Right renal cortex interstitium (tissue), 3 donors: ENCODE measurements around the gene KCNH2. TPM values are rescaled to one million over a fixed set of nuclear protein-coding genes. Genes with fewer than 3 reads are reported as not detected.
"Not testable (repeated sequence)": the region's sequence is repeated elsewhere in the genome, so short reads cannot be mapped to it uniquely, and the experiment has no call there.

Source experiments
- DNase-seq, 3 donors: peaks; one replicate each; pipeline ENCODE4 v3.0.0-alpha.2; 2013; ENCODE audit warnings: low read depth in 3 of 3, low spot score in 2 of 3
- polyA plus RNA-seq, 3 donors: library from polyadenylated mRNA; unstranded; fragments of 120-200 nt; gene quantifications; one replicate each; pipeline ENCODE4 v1.2.1, GENCODE V29; 2013; ENCODE audit not compliant: insufficient read length in 3 of 3

The KCNH2 gene, protein sequence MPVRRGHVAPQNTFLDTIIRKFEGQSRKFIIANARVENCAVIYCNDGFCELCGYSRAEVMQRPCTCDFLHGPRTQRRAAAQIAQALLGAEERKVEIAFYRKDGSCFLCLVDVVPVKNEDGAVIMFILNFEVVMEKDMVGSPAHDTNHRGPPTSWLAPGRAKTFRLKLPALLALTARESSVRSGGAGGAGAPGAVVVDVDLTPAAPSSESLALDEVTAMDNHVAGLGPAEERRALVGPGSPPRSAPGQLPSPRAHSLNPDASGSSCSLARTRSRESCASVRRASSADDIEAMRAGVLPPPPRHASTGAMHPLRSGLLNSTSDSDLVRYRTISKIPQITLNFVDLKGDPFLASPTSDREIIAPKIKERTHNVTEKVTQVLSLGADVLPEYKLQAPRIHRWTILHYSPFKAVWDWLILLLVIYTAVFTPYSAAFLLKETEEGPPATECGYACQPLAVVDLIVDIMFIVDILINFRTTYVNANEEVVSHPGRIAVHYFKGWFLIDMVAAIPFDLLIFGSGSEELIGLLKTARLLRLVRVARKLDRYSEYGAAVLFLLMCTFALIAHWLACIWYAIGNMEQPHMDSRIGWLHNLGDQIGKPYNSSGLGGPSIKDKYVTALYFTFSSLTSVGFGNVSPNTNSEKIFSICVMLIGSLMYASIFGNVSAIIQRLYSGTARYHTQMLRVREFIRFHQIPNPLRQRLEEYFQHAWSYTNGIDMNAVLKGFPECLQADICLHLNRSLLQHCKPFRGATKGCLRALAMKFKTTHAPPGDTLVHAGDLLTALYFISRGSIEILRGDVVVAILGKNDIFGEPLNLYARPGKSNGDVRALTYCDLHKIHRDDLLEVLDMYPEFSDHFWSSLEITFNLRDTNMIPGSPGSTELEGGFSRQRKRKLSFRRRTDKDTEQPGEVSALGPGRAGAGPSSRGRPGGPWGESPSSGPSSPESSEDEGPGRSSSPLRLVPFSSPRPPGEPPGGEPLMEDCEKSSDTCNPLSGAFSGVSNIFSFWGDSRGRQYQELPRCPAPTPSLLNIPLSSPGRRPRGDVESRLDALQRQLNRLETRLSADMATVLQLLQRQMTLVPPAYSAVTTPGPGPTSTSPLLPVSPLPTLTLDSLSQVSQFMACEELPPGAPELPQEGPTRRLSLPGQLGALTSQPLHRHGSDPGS
- polyA plus RNA-seq, result 10 to 100 TPM; 13.2 to 14.6 (median 14.1) TPM

DNA sequence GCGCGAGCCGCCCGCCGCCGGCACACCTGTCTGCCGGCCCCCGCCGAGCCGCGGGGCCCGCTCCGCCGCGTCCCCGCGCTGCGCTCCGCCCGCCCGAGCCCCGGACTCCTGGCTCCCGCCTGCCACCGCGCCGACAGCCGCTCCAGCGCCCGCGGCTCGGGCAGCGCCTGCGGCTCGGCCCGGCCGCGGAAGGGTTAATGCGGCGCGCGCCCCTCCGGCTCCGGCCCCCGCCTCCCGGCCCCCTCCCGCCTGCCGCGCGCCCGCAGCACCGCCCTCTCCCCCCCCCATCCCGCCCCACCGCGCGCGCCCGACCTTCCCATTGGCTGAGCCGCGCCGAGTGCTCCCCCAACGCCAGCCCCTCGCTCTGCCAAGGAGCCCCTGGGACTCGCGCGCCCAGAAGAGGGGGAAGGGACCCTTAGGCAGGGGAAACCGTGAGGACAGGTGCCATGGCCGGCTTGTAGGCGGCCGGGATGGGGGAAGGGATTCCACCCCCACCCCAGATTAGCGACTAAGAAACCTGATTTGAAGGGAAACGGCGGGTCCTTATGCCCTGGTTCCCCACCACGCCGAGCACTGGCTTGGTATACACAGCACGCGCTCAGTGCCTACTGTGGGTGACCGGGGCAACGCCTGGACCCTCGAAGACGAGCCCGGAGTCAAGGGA is at the start of gene KCNH2:
KCNH2 (minus strand) TSS at position 196 of the 664 bp plus-strand sequence. CDS start 408 bp downstream, outside the sequence.
- DNase-seq, result no peak

DNA sequence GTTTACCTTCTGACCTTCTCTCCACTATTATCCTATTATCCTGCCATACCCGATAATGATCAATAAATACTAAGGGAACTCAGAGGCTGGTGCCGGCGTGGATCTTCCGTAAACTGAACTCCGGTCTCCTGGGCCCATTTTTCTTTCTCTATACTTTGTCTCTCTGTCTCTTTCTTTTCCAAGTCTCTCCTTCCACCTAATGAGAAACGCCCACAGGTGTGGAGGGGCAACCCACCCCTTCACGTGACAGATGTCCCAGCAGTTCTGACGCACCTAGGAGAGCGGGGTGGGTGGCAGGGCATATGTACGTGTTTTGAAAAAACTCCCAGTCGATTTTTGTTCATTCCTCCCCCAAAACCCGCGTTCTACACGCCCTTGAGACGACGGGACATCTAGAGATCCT is 49.6 kb upstream of the KCNH2 start:
- not testable (repeated sequence) for DNase-seq

DNA sequence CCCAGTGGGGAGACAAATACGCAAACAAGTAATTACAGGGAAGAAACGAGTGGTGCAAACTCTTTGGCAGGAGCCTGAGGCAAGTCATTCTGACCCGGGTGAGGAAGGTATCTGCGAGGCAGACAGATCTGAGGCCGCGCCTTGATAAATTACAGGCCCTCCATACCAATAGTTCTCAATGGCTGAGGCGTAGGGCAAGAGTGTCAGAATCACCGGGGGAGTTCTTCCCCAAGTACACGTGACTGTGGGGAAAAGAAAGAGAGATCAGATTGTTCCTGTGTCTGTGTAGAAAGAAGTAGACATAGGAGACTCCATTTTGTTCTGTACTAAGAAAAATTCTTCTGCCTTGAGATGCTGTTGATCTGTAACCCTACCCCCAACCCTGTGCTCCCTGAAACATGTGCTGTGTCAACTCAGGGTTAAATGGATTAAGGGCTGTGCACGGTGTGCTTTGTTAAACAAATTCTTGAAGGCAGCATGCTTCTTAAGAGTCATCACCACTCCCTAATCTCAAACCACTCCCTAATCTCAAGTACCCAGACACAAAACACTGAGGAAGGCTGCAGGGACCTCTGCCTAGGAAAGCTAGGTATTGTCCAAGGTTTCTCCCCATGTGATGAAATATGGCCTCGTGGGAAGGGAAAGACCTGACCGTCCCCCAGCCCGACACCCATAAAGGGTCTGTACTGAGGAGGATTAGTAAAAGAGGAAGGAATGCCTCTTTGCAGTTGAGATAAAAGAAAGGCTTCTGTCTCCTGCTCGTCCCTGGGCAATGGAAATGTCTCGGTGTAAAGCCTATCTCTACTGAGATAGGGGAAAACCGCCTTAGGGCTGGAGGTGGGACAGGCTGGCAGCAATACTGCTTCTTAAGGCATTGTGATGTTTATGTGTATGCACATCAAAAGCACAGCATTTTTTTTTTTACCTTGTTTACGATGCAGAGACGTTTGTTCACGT is 48.9 kb upstream of the KCNH2 start:
- not testable (repeated sequence) for DNase-seq

DNA sequence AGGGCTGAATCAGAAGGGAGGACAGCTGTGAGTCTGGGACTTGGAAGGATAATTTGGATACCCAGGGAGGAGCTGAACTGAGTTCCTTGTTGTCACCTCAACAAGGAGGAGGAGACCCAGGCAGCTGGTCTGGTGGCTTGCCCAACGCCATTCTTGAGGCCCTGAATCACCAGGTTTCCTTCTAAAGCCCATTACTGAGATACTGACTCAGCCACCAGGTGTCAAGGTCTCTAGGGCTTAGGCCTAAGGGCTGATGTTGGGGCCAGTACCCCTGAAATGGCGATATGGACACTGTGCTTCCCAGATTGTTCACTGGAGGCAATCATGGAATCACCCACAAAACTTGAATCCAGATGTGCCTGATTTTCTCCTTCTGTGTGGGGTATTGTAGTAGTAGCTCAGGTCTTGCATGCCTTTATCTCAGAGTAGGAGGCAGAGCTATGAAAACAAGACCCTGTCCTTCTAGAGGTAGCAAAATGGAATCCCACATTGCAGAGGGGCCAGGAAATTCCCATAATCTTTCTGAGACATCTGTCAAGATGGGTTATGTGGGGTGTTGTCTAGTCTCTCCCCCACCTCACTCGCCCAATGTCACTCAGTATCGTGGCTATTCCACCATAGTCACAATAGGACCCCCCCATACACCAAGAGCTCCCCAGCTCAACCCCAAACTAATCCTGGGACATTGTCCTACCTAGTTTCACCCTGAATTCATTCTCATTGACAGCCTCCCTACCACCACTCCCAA is 48.0 kb upstream of the KCNH2 start:
- no peak for DNase-seq

DNA sequence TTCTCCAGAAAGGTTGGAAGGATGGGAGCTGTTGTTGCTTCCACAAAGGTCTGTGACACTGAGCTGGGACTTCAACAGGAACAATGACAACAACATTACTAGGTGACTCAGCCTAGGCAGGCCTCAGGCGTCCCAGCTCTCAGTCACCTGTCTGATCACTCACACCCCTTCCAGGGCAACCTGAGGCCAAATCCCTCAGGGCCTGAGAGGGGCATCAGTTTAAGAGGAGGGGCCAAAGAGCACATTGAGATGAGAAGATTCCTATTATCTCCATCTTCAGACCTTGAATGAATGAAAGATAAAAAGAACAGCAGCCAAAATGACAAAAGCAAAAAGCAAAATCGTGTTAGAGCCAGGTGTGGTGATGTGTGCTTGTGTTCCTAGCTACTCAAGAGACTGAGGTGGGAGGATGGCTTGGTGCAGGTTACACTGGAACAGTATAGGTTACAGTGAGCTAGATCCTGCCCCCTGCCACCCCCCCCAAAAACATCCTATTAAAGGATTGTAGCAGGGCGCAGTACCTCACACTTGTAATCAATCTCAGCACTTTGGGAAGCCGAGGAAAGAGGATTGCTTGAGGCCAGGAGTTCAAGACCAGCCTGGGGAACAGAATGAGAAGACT is 46.4 kb upstream of the KCNH2 start, which contains the start of gene ATG9B:
ATG9B (minus strand) TSS at position 60 of the 622 bp plus-strand sequence. CDS start 71 bp downstream, outside the sequence.
- DNase-seq, result no peak

DNA sequence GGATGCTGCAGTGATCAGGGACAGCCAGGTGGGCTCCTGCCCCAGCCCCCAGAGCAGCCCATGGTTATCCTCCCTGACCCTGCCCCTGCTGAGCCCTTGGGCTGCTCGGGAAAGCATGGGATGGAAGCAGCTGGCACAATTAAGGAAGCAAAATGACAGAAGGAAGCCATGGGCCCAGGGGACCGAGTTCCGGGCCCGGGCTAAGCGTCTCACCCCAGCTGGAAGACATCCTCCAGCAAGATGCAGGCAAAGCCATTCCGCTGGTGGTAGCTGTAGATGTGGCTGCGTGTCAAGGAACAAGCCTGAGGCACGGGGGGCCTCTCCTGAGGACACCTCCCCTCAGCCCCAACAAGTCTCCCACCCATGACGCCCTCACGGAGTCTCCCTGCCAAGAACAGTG is 45.1 kb upstream of the KCNH2 start:
- no peak for DNase-seq

DNA sequence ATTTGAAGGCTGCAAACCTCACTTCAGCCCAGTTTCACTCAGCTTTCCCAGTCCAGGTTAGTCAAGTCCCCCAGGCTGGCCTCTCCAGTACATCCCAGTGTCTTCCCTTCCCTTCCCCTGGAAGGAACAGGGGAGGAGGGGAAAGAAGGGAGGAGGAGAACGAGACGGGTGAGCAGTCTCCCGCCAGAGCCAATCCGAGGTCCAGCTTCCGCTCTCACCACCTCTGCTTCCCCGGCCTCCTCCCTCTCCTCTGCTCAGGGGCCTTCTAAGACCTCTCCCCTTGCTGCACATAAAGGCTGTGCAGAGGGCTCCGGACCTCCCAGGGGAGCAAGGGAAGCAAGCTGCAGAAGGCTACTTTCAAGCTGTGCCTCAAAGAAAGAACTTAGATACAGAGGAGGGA is 42.1 kb upstream of the KCNH2 start:
- DNase-seq, result no peak

DNA sequence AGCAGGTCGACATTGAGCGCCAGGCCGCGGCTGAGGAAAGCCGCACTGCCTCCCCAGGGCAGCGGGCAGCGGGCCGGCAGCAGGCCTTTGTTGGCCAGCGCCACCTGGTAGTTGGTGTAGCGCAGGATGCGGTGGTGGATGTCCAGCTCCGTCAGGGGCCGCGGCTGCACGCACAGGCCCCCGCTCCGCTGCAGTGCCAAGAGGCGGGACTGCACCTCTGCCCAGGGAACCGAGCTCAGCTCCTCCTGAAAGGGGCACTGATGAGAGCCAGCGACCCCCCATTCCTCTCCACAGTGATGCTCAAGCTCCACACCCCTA is 41.0 kb upstream of the KCNH2 start:
- no peak for DNase-seq

DNA sequence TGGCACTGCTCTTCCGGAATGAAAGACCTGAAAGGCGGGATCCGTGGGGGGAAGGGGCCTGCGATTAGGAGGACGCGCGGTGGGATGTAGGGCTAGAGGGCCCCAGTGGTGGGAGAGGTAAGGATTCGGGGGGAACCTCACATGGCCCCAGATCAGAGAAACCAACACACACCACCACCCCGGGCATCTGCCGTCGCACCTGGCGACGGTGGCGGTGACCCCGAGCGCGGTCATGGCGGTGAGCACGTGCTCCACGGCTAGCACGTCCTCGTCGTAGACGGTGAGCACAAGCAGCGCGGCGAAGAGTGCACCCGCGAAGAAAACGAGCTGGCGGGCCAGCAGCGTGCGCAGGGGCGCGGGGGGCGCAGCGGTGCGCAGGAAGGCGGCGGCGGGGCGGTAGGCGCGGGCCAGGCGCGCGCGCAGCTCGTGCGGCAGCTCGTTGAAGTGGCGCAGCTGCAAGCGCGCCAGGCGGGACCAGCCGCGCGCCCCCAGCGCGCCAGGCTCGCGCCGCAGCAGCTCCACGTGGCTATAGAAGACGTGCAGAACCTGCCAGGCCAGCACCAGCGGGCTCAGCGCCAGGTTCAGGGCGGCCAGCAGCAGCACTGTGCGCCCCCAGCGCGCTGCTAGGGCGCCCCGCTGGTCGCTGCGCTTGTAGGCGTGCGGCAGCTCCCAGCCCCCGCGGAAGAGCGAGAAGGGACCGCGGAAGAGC is 40.5 kb upstream of the KCNH2 start:
- DNase-seq, result no peak

DNA sequence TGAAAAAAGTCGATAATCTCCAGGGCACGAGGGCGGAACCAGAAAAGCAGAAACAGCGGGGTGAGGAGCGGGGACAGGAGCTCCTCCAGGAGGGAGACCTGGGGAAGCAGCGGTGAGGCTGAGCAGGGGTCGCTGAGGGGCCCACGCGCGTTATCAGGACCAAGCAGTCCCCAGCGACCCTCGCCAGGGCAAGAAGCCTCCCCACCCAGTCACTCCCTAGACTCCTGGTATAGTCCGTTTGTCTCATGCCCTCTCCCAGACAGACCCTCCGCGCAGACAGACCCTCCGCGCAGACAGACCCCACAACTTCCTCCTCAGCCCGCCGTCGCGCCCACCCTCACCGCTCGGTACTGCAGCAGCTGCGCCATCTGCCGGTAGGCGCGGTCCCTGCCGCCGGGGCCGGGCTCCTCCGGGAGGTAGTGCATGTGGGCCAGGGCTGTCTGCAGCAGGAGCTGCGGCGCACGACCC is 39.9 kb upstream of the KCNH2 start:
- DNase-seq, result no peak

DNA sequence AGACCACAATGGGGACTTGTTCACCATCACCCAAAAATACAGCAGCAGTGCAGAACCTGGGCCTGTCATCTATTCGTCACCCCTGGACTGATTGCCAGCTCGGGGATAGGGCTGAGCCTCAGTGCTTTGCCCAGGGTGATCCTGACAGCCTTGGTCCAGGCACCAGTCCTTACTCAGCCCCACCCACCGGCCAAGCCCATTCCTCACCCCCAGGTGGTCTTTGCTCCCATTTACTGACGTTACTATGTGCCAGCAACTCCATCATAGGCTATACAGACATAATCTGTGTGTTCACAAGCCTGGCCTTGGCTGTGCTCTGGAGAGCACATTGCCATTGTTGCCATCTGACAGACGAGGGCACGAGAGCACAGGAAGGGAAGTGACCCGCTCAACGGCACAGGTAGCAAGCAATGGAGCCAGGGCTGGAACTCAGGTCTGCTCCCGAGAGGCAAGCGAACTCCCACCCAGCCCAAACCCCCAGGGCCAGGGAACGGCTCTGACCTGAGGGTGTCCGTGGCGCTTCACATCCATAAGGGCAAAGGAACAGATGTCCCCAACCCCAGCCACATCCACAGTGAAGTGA is 39.3 kb upstream of the KCNH2 start:
- DNase-seq, result no peak

DNA sequence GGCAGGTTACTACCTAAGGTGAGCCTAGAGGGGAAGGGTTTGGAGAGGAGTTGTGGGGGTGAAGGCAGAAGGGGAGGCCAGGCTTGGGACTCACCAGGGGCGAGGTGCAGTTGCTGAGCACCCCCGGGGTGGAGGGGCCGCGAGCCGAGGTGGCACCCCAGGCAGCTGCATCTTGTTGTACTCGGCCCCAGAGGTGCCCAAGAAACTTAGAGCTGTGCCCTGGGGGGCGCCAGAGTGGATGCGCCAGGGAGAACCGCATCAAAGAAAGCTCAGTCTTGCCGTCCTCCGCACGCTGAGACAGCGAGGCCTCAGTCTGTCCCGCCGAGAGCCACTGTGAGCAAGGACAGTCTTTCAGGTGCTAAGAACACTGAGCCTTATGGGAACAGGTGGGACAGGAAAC is 38.8 kb upstream of the KCNH2 start:
- no peak for DNase-seq

DNA sequence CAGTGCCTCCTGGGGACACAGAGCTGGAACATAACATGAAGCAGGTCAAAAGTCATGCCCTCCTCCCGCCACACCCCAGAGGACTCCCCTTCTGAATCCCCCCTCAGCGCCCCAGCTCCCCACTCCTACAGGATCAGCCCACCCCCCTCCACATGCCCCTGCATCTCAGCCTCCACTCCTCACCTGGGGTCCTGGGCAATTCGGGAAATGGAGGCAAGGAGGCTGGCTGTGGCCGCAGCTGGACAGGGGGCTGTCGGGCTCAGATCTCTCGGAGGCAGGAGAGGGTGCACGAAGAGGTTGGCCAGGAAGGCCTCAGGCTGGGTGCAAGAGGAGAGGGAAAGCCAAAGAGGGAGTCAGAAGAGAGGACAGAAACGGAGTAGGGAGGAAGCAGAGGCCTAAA is 38.4 kb upstream of the KCNH2 start:
- DNase-seq, result no peak

DNA sequence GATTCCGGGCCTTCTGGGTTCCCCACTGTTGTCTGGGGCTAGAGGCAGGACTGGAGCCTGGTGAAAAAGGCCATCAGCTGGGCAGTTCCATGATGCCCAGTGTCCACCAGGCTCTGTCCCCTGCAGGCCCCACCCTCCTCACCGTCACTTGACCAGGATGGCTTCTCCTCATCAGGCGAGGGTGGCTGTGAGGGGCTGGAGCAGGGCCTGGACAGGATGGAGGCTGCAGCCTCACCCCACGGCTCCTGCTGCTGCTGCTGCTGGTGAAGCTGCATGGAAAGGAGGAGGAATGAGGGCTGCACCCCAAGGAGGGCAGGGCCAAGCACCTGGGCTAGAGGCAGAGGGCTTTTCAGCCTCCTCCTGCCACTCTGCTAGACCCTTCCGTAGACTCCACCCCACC is 37.8 kb upstream of the KCNH2 start:
- DNase-seq, result no peak

DNA sequence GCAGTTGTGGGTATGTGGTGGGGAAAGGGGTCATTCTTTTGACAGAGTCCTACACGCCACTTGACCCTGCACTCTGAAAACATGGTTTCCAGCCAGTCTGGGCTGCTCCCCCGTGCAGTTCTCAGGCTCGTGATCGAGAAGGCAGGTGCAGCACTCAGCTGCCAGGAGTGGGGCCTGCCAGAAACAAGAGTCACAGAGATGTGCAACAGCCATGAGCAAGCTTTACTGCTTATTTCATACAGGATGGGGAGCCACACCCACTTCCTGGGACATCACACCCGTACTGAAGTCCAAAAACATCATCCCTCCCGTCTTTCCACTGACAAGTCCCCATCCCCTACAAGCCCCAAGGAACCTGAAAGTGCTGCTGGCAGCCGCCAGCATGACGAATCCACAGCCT is 36.8 kb upstream of the KCNH2 start:
- no peak for DNase-seq

DNA sequence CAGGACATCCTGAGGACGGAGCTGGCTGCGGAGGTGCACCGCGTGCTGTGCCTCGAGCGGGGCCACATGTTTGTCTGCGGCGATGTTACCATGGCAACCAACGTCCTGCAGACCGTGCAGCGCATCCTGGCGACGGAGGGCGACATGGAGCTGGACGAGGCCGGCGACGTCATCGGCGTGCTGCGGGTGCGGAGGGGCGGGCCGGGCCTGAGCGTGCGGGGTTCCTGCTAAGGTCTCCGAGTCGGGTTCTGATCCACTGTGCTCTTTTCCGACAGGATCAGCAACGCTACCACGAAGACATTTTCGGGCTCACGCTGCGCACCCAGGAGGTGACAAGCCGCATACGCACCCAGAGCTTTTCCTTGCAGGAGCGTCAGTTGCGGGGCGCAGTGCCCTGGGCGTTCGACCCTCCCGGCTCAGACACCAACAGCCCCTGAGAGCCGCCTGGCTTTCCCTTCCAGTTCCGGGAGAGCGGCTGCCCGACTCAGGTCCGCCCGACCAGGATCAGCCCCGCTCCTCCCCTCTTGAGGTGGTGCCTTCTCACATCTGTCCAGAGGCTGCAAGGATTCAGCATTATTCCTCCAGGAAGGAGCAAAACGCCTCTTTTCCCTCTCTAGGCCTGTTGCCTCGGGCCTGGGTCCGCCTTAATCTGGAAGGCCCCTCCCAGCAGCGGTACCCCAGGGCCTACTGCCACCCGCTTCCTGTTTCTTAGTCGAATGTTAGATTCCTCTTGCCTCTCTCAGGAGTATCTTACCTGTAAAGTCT is 35.8 kb upstream of the KCNH2 start:
- peak in 2 of 3 donors; percentile 69 to 72 for DNase-seq
